MM.1S (cell line): Measurements from ENCODE around the gene SEPTIN6.
"Not testable (repeated sequence)": the region's sequence is repeated elsewhere in the genome, so short reads cannot be mapped to it uniquely, and the experiment has no call there.

Source experiments
- DNase-seq: peaks from one replicate; pipeline ENCODE4 v3.0.0-alpha.2; 2015
- H2AFZ ChIP-seq: fragments of 300-600 bp; sonication (generic); 2 replicates; pipeline ENCODE4 v1.6.0; 2016; ENCODE audit warnings: antibody characterized with exemption, low read length
- H3F3A ChIP-seq: fragments of 300-600 bp; sonication (generic); 2 replicates; pipeline ENCODE4 v1.6.1; 2016; ENCODE audit warnings: mild to moderate bottlenecking, antibody characterized with exemption, low read length, moderate library complexity, mixed read lengths; ENCODE audit not compliant: insufficient read depth
- H3K27ac ChIP-seq: fragments of 300-600 bp; sonication (generic); 2 replicates; pipeline ENCODE4 v1.5.1; 2016; ENCODE audit warnings: mild to moderate bottlenecking, low read length
- H3K27me3 ChIP-seq: fragments of 300-600 bp; sonication (generic); replicated peaks from 2 replicates; pipeline ENCODE4 v1.6.0; 2016; ENCODE audit warnings: low read length; ENCODE audit not compliant: insufficient read depth
- H3K36me3 ChIP-seq: fragments of 300-600 bp; sonication (generic); replicated peaks from 2 replicates; pipeline ENCODE4 v1.6.1; 2016; ENCODE audit warnings: mild to moderate bottlenecking, low read length, mixed read lengths; ENCODE audit not compliant: insufficient read depth
- H3K4me1 ChIP-seq: fragments of 300-600 bp; sonication (generic); 2 replicates; pipeline ENCODE4 v1.6.1; 2016; ENCODE audit warnings: low read length, mixed read lengths
- H3K4me2 ChIP-seq: fragments of 300-600 bp; sonication (generic); 2 replicates; pipeline ENCODE4 v1.6.0; 2016; ENCODE audit warnings: low read depth, low read length
- H3K4me3 ChIP-seq: fragments of 300-600 bp; sonication (generic); 2 replicates; pipeline ENCODE4 v1.5.1; 2016; ENCODE audit warnings: low read length, mixed read lengths
- H3K79me2 ChIP-seq: fragments of 300-600 bp; sonication (generic); 2 replicates; pipeline ENCODE4 v1.6.1; 2016; ENCODE audit warnings: mixed run types, low read length, mixed read lengths
- H3K9ac ChIP-seq: fragments of 300-600 bp; sonication (generic); 2 replicates; pipeline ENCODE4 v1.6.1; 2016; ENCODE audit warnings: low read length, mixed read lengths
- H3K9me2 ChIP-seq: fragments of 300-600 bp; sonication (generic); replicated peaks from 2 replicates; pipeline ENCODE4 v1.6.1; 2016; ENCODE audit warnings: mild to moderate bottlenecking, low read length, mixed read lengths; ENCODE audit not compliant: insufficient read depth
- H3K9me3 ChIP-seq: fragments of 300-600 bp; sonication (generic); replicated peaks from 2 replicates; pipeline ENCODE4 v1.6.1; 2016; ENCODE audit warnings: mild to moderate bottlenecking, low read length, mixed read lengths; ENCODE audit not compliant: insufficient read depth
- H4K20me1 ChIP-seq: fragments of 300-600 bp; sonication (generic); 2 replicates; pipeline ENCODE4 v1.6.1; 2016; ENCODE audit warnings: mild to moderate bottlenecking, low read length, moderate library complexity, mixed read lengths; ENCODE audit not compliant: insufficient read depth
- CTCF ChIP-seq: fragments of 300-600 bp; sonication (generic); IDR thresholded peaks from 2 replicates; pipeline ENCODE4 v1.5.1; 2016; ENCODE audit warnings: antibody characterized with exemption, low read length, mixed read lengths
- EZH2 ChIP-seq: fragments of 300-600 bp; sonication (generic); optimal IDR thresholded peaks from 2 replicates; pipeline ENCODE3; 2017; ENCODE audit warnings: low read depth, mild to moderate bottlenecking, antibody characterized with exemption, low read length, mixed read lengths
- EZH2phosphoT487 ChIP-seq: fragments of 300-600 bp; sonication (generic); IDR thresholded peaks from 2 replicates; pipeline ENCODE4 v1.6.1; 2018; ENCODE audit warnings: antibody characterized with exemption, low read length

SEPTIN6 gene

GRCh38 chrX:119684916-119685224, 8.1 kb downstream of the SEPTIN6 start:
- Histone ChIP-seq H3K79me2 (peaks cover 90% of the 10 kb centered on the region), H2AFZ (no peak overlapping the region), H3K4me3 (peak overlapping the region; percentile 48; the same call in 1 of the 2 replicates), H3K27ac (peak overlapping the region; percentile 98), H3K9me2 (no peaks in the 10 kb centered on the region), H3K4me2 (peak overlapping the region; percentile 90), H3K9me3 (no peaks in the 10 kb centered on the region), H3K9ac (peak overlapping the region; percentile 81), H3F3A (peaks cover 77% of the 10 kb centered on the region), H3K27me3 (no peaks in the 10 kb centered on the region), H4K20me1 (no peaks in the 10 kb centered on the region), H3K36me3 (peaks cover 5% of the 10 kb centered on the region; the same call in 1 of the 2 replicates), H3K4me1 (peaks cover 65% of the 10 kb centered on the region)
- DNase-seq, result no peak
- TF ChIP-seq EZH2phosphoT487 (no peak), EZH2 (no peak), CTCF (no peak)

GRCh38 chrX:119684312-119684711, 8.7 kb downstream of the SEPTIN6 start:
- H3K9me3 ChIP-seq, H3K27me3 ChIP-seq, H2AFZ ChIP-seq, H4K20me1 ChIP-seq, H3K9me2 ChIP-seq, H3K36me3 ChIP-seq, H3K4me3 ChIP-seq: not testable (repeated sequence)
- Histone ChIP-seq H3K4me2 (peak overlapping the region; percentile 90; the same call in 1 of the 2 replicates), H3K27ac (peak overlapping the region; percentile 98; the same call in 1 of the 2 replicates), H3F3A (peaks cover 76% of the 10 kb centered on the region), H3K4me1 (peaks cover 65% of the 10 kb centered on the region), H3K79me2 (peaks cover 90% of the 10 kb centered on the region), H3K9ac (peak overlapping the region; percentile 81; the same call in 1 of the 2 replicates)
- peak; percentile 7 for DNase-seq

- peaks cover 60% of the 10 kb centered on the region for H3F3A ChIP-seq
- H3K36me3 ChIP-seq, result no peaks in the 10 kb centered on the region; the same call in 1 of the 2 replicates
- no peaks in the 10 kb centered on the region for H3K9me3 ChIP-seq
- H4K20me1 ChIP-seq, result no peaks in the 10 kb centered on the region
- no peaks in the 10 kb centered on the region for H3K27me3 ChIP-seq
- peak overlapping the region; percentile 98 for H3K27ac ChIP-seq
- no peaks in the 10 kb centered on the region for H3K9me2 ChIP-seq
- peak overlapping the region; percentile 74 for H3K4me2 ChIP-seq
- DNase-seq, result peak; percentile 74
- TF ChIP-seq EZH2phosphoT487, result no peak
- no peak for TF ChIP-seq EZH2
- no peak for TF ChIP-seq CTCF
- peak overlapping the region; percentile 25 for H3K4me3 ChIP-seq
- no peak overlapping the region for H2AFZ ChIP-seq
- peaks cover 47% of the 10 kb centered on the region for H3K4me1 ChIP-seq
- H3K9ac ChIP-seq, result peak overlapping the region; percentile 48
- peaks cover 89% of the 10 kb centered on the region for H3K79me2 ChIP-seq
These were observed 10.7 kb downstream of the SEPTIN6 start for GRCh38 chrX:119682019-119682989.

GRCh38 chrX:119677654-119677981, 15.3 kb downstream of the SEPTIN6 start:
- H3K4me3 ChIP-seq, result no peak overlapping the region
- H3K79me2 ChIP-seq, result peaks cover 91% of the 10 kb centered on the region
- H3K4me1 ChIP-seq, result peaks cover 15% of the 10 kb centered on the region

More at GRCh38 chrX:119677654-119677981, 15.3 kb downstream of the SEPTIN6 start:
- peaks cover 14% of the 10 kb centered on the region for H3F3A ChIP-seq
- 0 out of 2 replicates have a peak, but pooled peaks cover 3% of the 10 kb centered on the region for H4K20me1 ChIP-seq
- no peak overlapping the region for H3K4me2 ChIP-seq
- H3K27me3 ChIP-seq, result no peaks in the 10 kb centered on the region
- peaks cover under 1% of the 10 kb centered on the region; the same call in 1 of the 2 replicates for H3K36me3 ChIP-seq
- no peak overlapping the region for H3K27ac ChIP-seq
- H3K9me2 ChIP-seq, result no peaks in the 10 kb centered on the region
- no peak overlapping the region for H2AFZ ChIP-seq
- no peak overlapping the region for H3K9ac ChIP-seq
- no peaks in the 10 kb centered on the region for H3K9me3 ChIP-seq
- DNase-seq, result no peak
- no peak for TF ChIP-seq EZH2phosphoT487
- no peak for TF ChIP-seq CTCF
- TF ChIP-seq EZH2, result no peak
